Tibial nerve (tissue), 4 donors: Measurements from ENCODE around the gene PKD2L2. TPM values are rescaled to one million over a fixed set of nuclear protein-coding genes. Genes with fewer than 3 reads are reported as not detected.

Source experiments
- DNase-seq, 2 donors: peaks; one replicate each; pipeline ENCODE4 v3.0.0-alpha.2; 2019; ENCODE audit warnings: low spot score in 2 of 2
- H3K27ac ChIP-seq, 4 donors: fragments of 200-600 bp; sonication (generic) in 3 of 4; one replicate each; pipeline ENCODE4 v1.5.1; 2017 to 2019; ENCODE audit warnings: mild to moderate bottlenecking in 1 of 4
- H3K27me3 ChIP-seq, 2 donors: fragments of 200-600 bp; sonication (generic) in 1 of 2; one replicate each; pipeline versions ENCODE4 v1.5.1 to v1.6.0; 2017 to 2019
- H3K36me3 ChIP-seq, 3 donors: fragments of 200-600 bp; sonication (generic); one replicate each; pipeline ENCODE4 v1.5.1; 2018 to 2019
- H3K4me1 ChIP-seq, 4 donors: fragments of 200-600 bp; sonication (generic) in 3 of 4; one replicate each; pipeline ENCODE4 v1.5.1; 2017 to 2019
- H3K4me3 ChIP-seq, 4 donors: fragments of 200-600 bp; sonication (generic) in 3 of 4; one replicate each; pipeline ENCODE4 v1.5.1; 2017 to 2019; ENCODE audit warnings: mild to moderate bottlenecking in 1 of 4, moderate library complexity in 1 of 4
- H3K9me3 ChIP-seq, 4 donors: fragments of 200-600 bp; sonication (generic) in 3 of 4; one replicate each; pipeline ENCODE4 v1.5.1; 2017 to 2019
- CTCF ChIP-seq, 5 experiments: fragments of 200-600 bp in 3 of 5; fragments of 450-650 bp in 2 of 5; sonication (generic) in 3 of 5; IDR thresholded peaks; one replicate each; pipeline ENCODE4 v1.5.1; 2016 to 2019; ENCODE audit warnings: antibody characterized with exemption in 5 of 5, mild to moderate bottlenecking in 3 of 5, moderate library complexity in 2 of 5
- EP300 ChIP-seq, 2 donors: sonication (generic); formaldehyde crosslinking; IDR thresholded peaks; one replicate each; pipeline ENCODE4 v1.6.1; 2017; ENCODE audit warnings: antibody characterized with exemption in 2 of 2, mild to moderate bottlenecking in 1 of 2
- POLR2A ChIP-seq, 2 donors: fragments of 450-650 bp; IDR thresholded peaks; one replicate each; pipeline ENCODE4 v1.6.1; 2017; ENCODE audit warnings: antibody characterized with exemption in 2 of 2, mild to moderate bottlenecking in 2 of 2, moderate library complexity in 2 of 2
- WGBS, 2 donors: methylation state at CpG; one replicate each; pipeline ENCODE4 v1.1.5; 2018; 5-methylcytosine and 5-hydroxymethylcytosine counted together
- total RNA-seq, 4 donors: library from RNA; depleted of rRNA; stranded (reverse); fragments of >200 nt; gene quantifications; one replicate each; pipeline ENCODE4 v1.1.0, GENCODE V29; 2016

PKD2L2 gene
- total RNA-seq, 4 donors from 2014 or later, result not detected

- no peak overlapping the region for H3K4me3 ChIP-seq
- WGBS, 2 donors, result 59 to 63% methylated on average over 3 of the region's 3 CpGs
- peak overlapping the region in 2 of 4 donors; percentile 38 to 77 for H3K27ac ChIP-seq
- peaks cover 0 to 30% (median 7%) of the 10 kb centered on the region in 4 donors for H3K4me1 ChIP-seq
- no peaks in the 10 kb centered on the region for H3K9me3 ChIP-seq
- H3K36me3 ChIP-seq, result no peaks in the 10 kb centered on the region
- TF ChIP-seq CTCF (IDR thresholded peaks at IDR 0.05) (no peak), EP300 (IDR thresholded peaks at IDR 0.05) (no peak), POLR2A (IDR thresholded peaks at IDR 0.05) (no peak)
- DNase-seq, result no peak
- no peaks in the 10 kb centered on the region for H3K27me3 ChIP-seq
These were observed 33.1 kb upstream of the PKD2L2 start for GRCh38 chr5:137856201-137856600.

GRCh38 chr5:137856916-137857862 lies 32.1 kb upstream of the PKD2L2 start:
- no peak for DNase-seq
- H3K4me1 ChIP-seq, result peaks cover 0 to 30% (median 7%) of the 10 kb centered on the region in 4 donors
- TF ChIP-seq CTCF (IDR thresholded peaks at IDR 0.05) (no peak), EP300 (IDR thresholded peaks at IDR 0.05) (no peak), POLR2A (IDR thresholded peaks at IDR 0.05) (no peak)
- no peaks in the 10 kb centered on the region for H3K27me3 ChIP-seq
- H3K4me3 ChIP-seq, result peak overlapping the region in 2 of 4 donors; percentile 10 to 30
- no peaks in the 10 kb centered on the region for H3K9me3 ChIP-seq
- H3K36me3 ChIP-seq, result no peaks in the 10 kb centered on the region
- peak overlapping the region in 3 of 4 donors; percentile 40 to 77 (median 65) for H3K27ac ChIP-seq
- 63 to 64% methylated on average over 5 of the region's 5 CpGs for WGBS, 2 donors

GRCh38 chr5:137858223-137858916 lies 30.9 kb upstream of the PKD2L2 start:
- Histone ChIP-seq H3K4me3 (peak overlapping the region in 3 of 4 donors; percentile 10 to 30 (median 17)), H3K36me3 (no peaks in the 10 kb centered on the region), H3K4me1 (peaks cover 0 to 30% (median 7%) of the 10 kb centered on the region in 4 donors), H3K27me3 (no peaks in the 10 kb centered on the region), H3K27ac (peak overlapping the region; percentile 43 to 77 (median 58)), H3K9me3 (no peaks in the 10 kb centered on the region)
- no peak for TF ChIP-seq POLR2A (IDR thresholded peaks at IDR 0.05)
- no peak for TF ChIP-seq CTCF (IDR thresholded peaks at IDR 0.05)
- no peak for TF ChIP-seq EP300 (IDR thresholded peaks at IDR 0.05)
- no peak for DNase-seq
- WGBS, 2 donors, result 15 to 19% methylated on average over 3 of the region's 3 CpGs

- Histone ChIP-seq H3K36me3 (no peaks in the 10 kb centered on the region), H3K27ac (peak overlapping the region in 3 of 4 donors; percentile 43 to 65 (median 50)), H3K4me1 (peaks cover 0 to 30% (median 7%) of the 10 kb centered on the region in 4 donors), H3K9me3 (no peaks in the 10 kb centered on the region), H3K4me3 (peak overlapping the region in 1 of 4 donors; percentile 30), H3K27me3 (no peaks in the 10 kb centered on the region)
- 51 to 56% methylated on average over 5 of the region's 5 CpGs for WGBS, 2 donors
- no peak for DNase-seq
- no peak for TF ChIP-seq CTCF (IDR thresholded peaks at IDR 0.05)
- no peak for TF ChIP-seq POLR2A (IDR thresholded peaks at IDR 0.05)
- no peak for TF ChIP-seq EP300 (IDR thresholded peaks at IDR 0.05)
These were observed 30.3 kb upstream of the PKD2L2 start for GRCh38 chr5:137858954-137859353.
